Trophoblast cell (in vitro differentiated cells and primary cell): Measurements from ENCODE around the gene HBA1.
A peak's percentile ranks its signal among the peaks of the same experiment; 100 is the strongest.

Experiments
- DNase-seq, 2 donors: peaks; one replicate each; pipeline ENCODE4 v3.0.0-alpha.2; 2016
- H2AFZ ChIP-seq: 2 replicates; pipeline ENCODE4 v1.6.1; 2013; ENCODE audit warnings: low read length, moderate library complexity, mild to moderate bottlenecking; ENCODE audit not compliant: insufficient read depth, poor library complexity
- H2AK5ac ChIP-seq: 2 replicates; pipeline ENCODE4 v1.6.1; 2013; ENCODE audit warnings: mild to moderate bottlenecking, low read length
- H2BK120ac ChIP-seq: 2 replicates; pipeline ENCODE4 v1.6.1; 2013; ENCODE audit warnings: low read length, mild to moderate bottlenecking, moderate library complexity; ENCODE audit not compliant: insufficient read depth, poor library complexity
- H2BK12ac ChIP-seq: 2 replicates; pipeline ENCODE4 v1.6.1; 2013; ENCODE audit warnings: mild to moderate bottlenecking, low read length, moderate library complexity
- H2BK5ac ChIP-seq: 2 replicates; pipeline ENCODE4 v1.6.1; 2013; ENCODE audit warnings: low read length, low read depth, moderate library complexity, mild to moderate bottlenecking; ENCODE audit not compliant: poor library complexity
- H3K14ac ChIP-seq: 2 replicates; pipeline ENCODE4 v1.6.1; 2013; ENCODE audit warnings: mild to moderate bottlenecking, low read length
- H3K18ac ChIP-seq: 2 replicates; pipeline ENCODE4 v1.6.1; 2013; ENCODE audit warnings: mild to moderate bottlenecking, low read length
- H3K23ac ChIP-seq: 2 replicates; pipeline ENCODE4 v1.6.1; 2013; ENCODE audit warnings: low read length
- H3K27ac ChIP-seq: 2 replicates; pipeline ENCODE4 v1.5.1; 2013; ENCODE audit warnings: low read depth, mild to moderate bottlenecking, inconsistent platforms, low read length, moderate library complexity
- H3K27me3 ChIP-seq: 2 replicates; pipeline ENCODE4 v1.6.1; 2013; ENCODE audit warnings: inconsistent platforms, mild to moderate bottlenecking, low read length, moderate library complexity; ENCODE audit not compliant: insufficient read depth
- H3K36me3 ChIP-seq, 2 experiments: 1 replicate in 1 of 2; 2 replicates in 1 of 2; pipeline ENCODE4 v1.6.1; 2013; ENCODE audit warnings: low read length in 2 of 2, mild to moderate bottlenecking in 2 of 2, moderate library complexity in 1 of 2; ENCODE audit not compliant: insufficient read depth in 2 of 2, control insufficient read depth in 1 of 2
- H3K4ac ChIP-seq: 2 replicates; pipeline ENCODE4 v1.6.1; 2013; ENCODE audit warnings: low read depth, mild to moderate bottlenecking, low read length, moderate library complexity
- H3K4me1 ChIP-seq, 2 experiments: 1 replicate in 1 of 2; 2 replicates in 1 of 2; pipeline ENCODE4 v1.6.1; 2013; ENCODE audit warnings: low read length in 2 of 2, mild to moderate bottlenecking in 2 of 2, moderate library complexity in 1 of 2; ENCODE audit not compliant: insufficient read depth in 2 of 2, control insufficient read depth in 1 of 2
- H3K4me2 ChIP-seq: 2 replicates; pipeline ENCODE4 v1.6.1; 2013; ENCODE audit warnings: inconsistent platforms, mild to moderate bottlenecking, low read length, moderate library complexity
- H3K4me3 ChIP-seq: 2 replicates; pipeline ENCODE4 v1.5.1; 2013; ENCODE audit warnings: mild to moderate bottlenecking, low read depth, low read length, inconsistent platforms
- H3K79me1 ChIP-seq: one replicate; pipeline ENCODE4 v1.6.1; 2013; ENCODE audit warnings: low read length
- H3K79me2 ChIP-seq: 2 replicates; pipeline ENCODE4 v1.6.1; 2013; ENCODE audit warnings: low read length, mild to moderate bottlenecking; ENCODE audit not compliant: control insufficient read depth, insufficient read depth, poor library complexity
- H3K9ac ChIP-seq: 2 replicates; pipeline ENCODE4 v1.6.1; 2013; ENCODE audit warnings: mild to moderate bottlenecking, low read length
- H3K9me3 ChIP-seq: 2 replicates; pipeline ENCODE4 v1.6.1; 2013; ENCODE audit warnings: low read depth, mild to moderate bottlenecking, control low read depth, inconsistent platforms, low read length; ENCODE audit not compliant: insufficient read depth
- H4K12ac ChIP-seq: 2 replicates; pipeline ENCODE4 v1.6.1; 2013; ENCODE audit warnings: low read depth, mild to moderate bottlenecking, low read length, moderate library complexity
- H4K8ac ChIP-seq: 2 replicates; pipeline ENCODE4 v1.6.1; 2013; ENCODE audit warnings: low read depth, mild to moderate bottlenecking, low read length, moderate library complexity
- H4K91ac ChIP-seq: one replicate; pipeline ENCODE4 v1.6.1; 2013; ENCODE audit warnings: low read depth, mild to moderate bottlenecking, low read length, moderate library complexity
- WGBS: extraction: QIAGEN DNeasy Blood & Tissue Kit; methylation state at CpG from one replicate; pipeline ENCODE4 v1.1.7; 2013; ENCODE audit warnings: missing lambda C conversion rate; ENCODE audit not compliant: insufficient read length, insufficient coverage; ENCODE audit errors: extremely low coverage; 5-methylcytosine and 5-hydroxymethylcytosine counted together

The HBA1 gene

GRCh38 chr16:178668-179015 is 2.2 kb downstream of the HBA1 start:
- Histone ChIP-seq H2BK5ac (no peak overlapping the region), H4K12ac (no peak overlapping the region), H3K4me2 (no peak overlapping the region), H3K27ac (no peak overlapping the region), H3K23ac (no peak overlapping the region), H3K4me1 (peaks cover 5 to 11% of the 10 kb centered on the region in 2 experiments), H4K8ac (no peak overlapping the region), H3K27me3 (peaks cover 29% of the 10 kb centered on the region), H3K4ac (no peak overlapping the region), H3K9me3 (peaks cover 4% of the 10 kb centered on the region), H3K14ac (no peak overlapping the region), H2AFZ (no peak overlapping the region), H3K79me1 (no peaks in the 10 kb centered on the region), H3K36me3 (peaks cover 0 to 6% of the 10 kb centered on the region in 2 experiments), H3K4me3 (no peak overlapping the region), H4K91ac (no peak overlapping the region), H3K79me2 (no peaks in the 10 kb centered on the region), H3K18ac (no peak overlapping the region), H3K9ac (no peak overlapping the region), H2BK12ac (no peak overlapping the region), H2BK120ac (no peak overlapping the region), H2AK5ac (no peak overlapping the region)
- no CpG with 5 or more reads among the region's 11 CpGs for WGBS
- peak in 1 of 2 donors; percentile 27 for DNase-seq

GRCh38 chr16:179211-180092 is 3.0 kb downstream of the HBA1 start:
- no CpG with 5 or more reads among the region's 17 CpGs for WGBS
- Histone ChIP-seq H3K4me2 (no peak overlapping the region), H3K9ac (no peak overlapping the region), H2AK5ac (no peak overlapping the region), H2AFZ (no peak overlapping the region), H3K79me1 (no peaks in the 10 kb centered on the region), H4K91ac (no peak overlapping the region), H3K4ac (no peak overlapping the region), H3K18ac (no peak overlapping the region), H2BK12ac (no peak overlapping the region), H3K14ac (no peak overlapping the region), H2BK5ac (no peak overlapping the region), H3K27me3 (peaks cover 28% of the 10 kb centered on the region), H2BK120ac (no peak overlapping the region), H3K27ac (no peak overlapping the region), H4K12ac (no peak overlapping the region), H3K4me1 (peaks cover 5 to 11% of the 10 kb centered on the region in 2 experiments), H3K36me3 (peaks cover 0 to 10% of the 10 kb centered on the region in 2 experiments), H3K9me3 (peaks cover 4% of the 10 kb centered on the region), H3K79me2 (no peaks in the 10 kb centered on the region), H3K23ac (no peak overlapping the region), H4K8ac (no peak overlapping the region), H3K4me3 (no peak overlapping the region)
- no peak for DNase-seq

DNA sequence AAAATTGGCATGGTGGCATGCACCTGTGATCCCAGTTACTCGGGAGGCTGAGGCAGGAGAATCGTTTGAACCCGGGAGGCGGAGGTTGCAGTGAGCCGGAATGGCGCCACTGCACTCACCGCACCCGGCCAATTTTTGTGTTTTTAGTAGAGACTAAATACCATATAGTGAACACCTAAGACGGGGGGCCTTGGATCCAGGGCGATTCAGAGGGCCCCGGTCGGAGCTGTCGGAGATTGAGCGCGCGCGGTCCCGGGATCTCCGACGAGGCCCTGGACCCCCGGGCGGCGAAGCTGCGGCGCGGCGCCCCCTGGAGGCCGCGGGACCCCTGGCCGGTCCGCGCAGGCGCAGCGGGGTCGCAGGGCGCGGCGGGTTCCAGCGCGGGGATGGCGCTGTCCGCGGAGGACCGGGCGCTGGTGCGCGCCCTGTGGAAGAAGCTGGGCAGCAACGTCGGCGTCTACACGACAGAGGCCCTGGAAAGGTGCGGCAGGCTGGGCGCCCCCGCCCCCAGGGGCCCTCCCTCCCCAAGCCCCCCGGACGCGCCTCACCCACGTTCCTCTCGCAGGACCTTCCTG is 3.7 kb downstream of the HBA1 start, which contains the start of gene HBQ1:
Gene HBQ1 (plus strand): TSS at position 359 of the 575 bp plus-strand sequence. CDS start 28 bp downstream, at position 387.
- Histone ChIP-seq H3K79me1 (no peaks in the 10 kb centered on the region), H4K8ac (no peak within 1 kb of the TSS), H2BK5ac (no peak within 1 kb of the TSS), H2AFZ (no peak within 1 kb of the TSS), H3K4me3 (no peak within 1 kb of the TSS), H2BK12ac (no peak within 1 kb of the TSS), H3K79me2 (no peaks in the 10 kb centered on the region), H3K27me3 (peaks cover 21% of the 10 kb centered on the region), H3K14ac (no peak within 1 kb of the TSS), H4K91ac (no peak within 1 kb of the TSS), H3K4me1 (peaks cover 5 to 11% of the 10 kb centered on the region in 2 experiments), H2AK5ac (no peak within 1 kb of the TSS), H3K4me2 (peak within 1 kb of the TSS; percentile 46), H3K23ac (no peak within 1 kb of the TSS), H3K27ac (no peak within 1 kb of the TSS), H2BK120ac (no peak within 1 kb of the TSS), H3K4ac (no peak within 1 kb of the TSS), H3K36me3 (peaks cover 3 to 14% of the 10 kb centered on the region in 2 experiments), H3K18ac (no peak within 1 kb of the TSS), H3K9me3 (peaks cover 4% of the 10 kb centered on the region), H3K9ac (no peak within 1 kb of the TSS), H4K12ac (no peak within 1 kb of the TSS)
- peak in 1 of 2 donors; percentile 41 for DNase-seq
- WGBS = no CpG with 5 or more reads among the region's 59 CpGs

DNA sequence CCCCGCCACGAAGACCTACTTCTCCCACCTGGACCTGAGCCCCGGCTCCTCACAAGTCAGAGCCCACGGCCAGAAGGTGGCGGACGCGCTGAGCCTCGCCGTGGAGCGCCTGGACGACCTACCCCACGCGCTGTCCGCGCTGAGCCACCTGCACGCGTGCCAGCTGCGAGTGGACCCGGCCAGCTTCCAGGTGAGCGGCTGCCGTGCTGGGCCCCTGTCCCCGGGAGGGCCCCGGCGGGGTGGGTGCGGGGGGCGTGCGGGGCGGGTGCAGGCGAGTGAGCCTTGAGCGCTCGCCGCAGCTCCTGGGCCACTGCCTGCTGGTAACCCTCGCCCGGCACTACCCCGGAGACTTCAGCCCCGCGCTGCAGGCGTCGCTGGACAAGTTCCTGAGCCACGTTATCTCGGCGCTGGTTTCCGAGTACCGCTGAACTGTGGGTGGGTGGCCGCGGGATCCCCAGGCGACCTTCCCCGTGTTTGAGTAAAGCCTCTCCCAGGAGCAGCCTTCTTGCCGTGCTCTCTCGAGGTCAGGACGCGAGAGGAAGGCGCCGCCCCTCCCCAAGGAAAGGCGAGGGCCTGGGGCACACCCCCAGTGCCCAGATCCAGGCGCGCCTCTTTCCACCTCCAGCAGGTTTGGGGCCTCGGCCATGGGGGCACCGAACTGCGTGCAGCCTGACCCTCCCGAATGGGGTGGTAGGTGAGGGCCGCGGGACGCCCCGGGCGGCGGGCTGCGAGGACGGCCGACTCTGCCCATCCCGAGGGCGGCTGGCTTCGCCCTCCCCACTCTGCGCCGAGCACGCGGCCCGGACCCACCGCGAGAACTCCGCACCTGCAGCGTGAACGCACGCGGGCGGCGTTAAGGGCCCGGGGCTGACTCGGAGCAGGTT is 4.4 kb downstream of the HBA1 start:
- H3K4me3 ChIP-seq = no peak overlapping the region
- H3K36me3 ChIP-seq = peaks cover 9 to 21% of the 10 kb centered on the region in 2 experiments
- no peak overlapping the region for H4K12ac ChIP-seq
- no peak overlapping the region for H3K23ac ChIP-seq
- H4K8ac ChIP-seq = no peak overlapping the region
- no peaks in the 10 kb centered on the region for H3K79me2 ChIP-seq
- peak in 1 of 2 donors; percentile 79 for DNase-seq
- H3K4ac ChIP-seq = no peak overlapping the region
- H3K4me1 ChIP-seq = peaks cover 5 to 11% of the 10 kb centered on the region in 2 experiments
- WGBS = no CpG with 5 or more reads among the region's 89 CpGs
- H3K9me3 ChIP-seq = peaks cover 4% of the 10 kb centered on the region
- H3K9ac ChIP-seq = no peak overlapping the region
- no peak overlapping the region for H2BK120ac ChIP-seq
- H2AK5ac ChIP-seq = no peak overlapping the region
- peak overlapping the region; percentile 46 for H3K4me2 ChIP-seq
- no peak overlapping the region for H2BK5ac ChIP-seq
- H2AFZ ChIP-seq = no peak overlapping the region
- H4K91ac ChIP-seq = no peak overlapping the region
- no peak overlapping the region for H2BK12ac ChIP-seq
- H3K14ac ChIP-seq = no peak overlapping the region
- no peak overlapping the region for H3K27ac ChIP-seq
- no peaks in the 10 kb centered on the region for H3K79me1 ChIP-seq
- peaks cover 16% of the 10 kb centered on the region for H3K27me3 ChIP-seq
- no peak overlapping the region for H3K18ac ChIP-seq
